Adipose tissue (tissue), 3 donors: ENCODE results near the gene USP17L13. TPM values are rescaled to one million over a fixed set of nuclear protein-coding genes. Genes with fewer than 3 reads are reported as not detected.

Source experiments
- polyA plus RNA-seq, 3 donors: library from polyadenylated mRNA; stranded (reverse); fragments of 200-250 nt; gene quantifications; one replicate each; pipeline ENCODE4 v1.2.3, GENCODE V29; 2013
- donor health status: healthy with polysubstance abuse.
- donor health status: Bipolar disorder and iron deficiency.
- donor health status: healthy.

The USP17L13 gene
- polyA plus RNA-seq, 3 donors: not detected

Other genes with a start within 250 kb of the USP17L13 start
- gene FAM90A26, start 54.5 kb upstream of the USP17L13 start, polyA plus RNA-seq: not detected
- gene USP17L10, start 14.2 kb upstream of the USP17L13 start, polyA plus RNA-seq: not detected
- gene USP17L11, start 9.5 kb upstream of the USP17L13 start, polyA plus RNA-seq: not detected
- not detected for gene USP17L12, start 4.7 kb upstream of the USP17L13 start, polyA plus RNA-seq
- not detected for gene USP17L15, start 9.5 kb downstream of the USP17L13 start, polyA plus RNA-seq
- gene USP17L17, start 19.0 kb downstream of the USP17L13 start, polyA plus RNA-seq: not detected
- gene USP17L18, start 23.7 kb downstream of the USP17L13 start, polyA plus RNA-seq: not detected
- not detected for gene USP17L19, start 28.5 kb downstream of the USP17L13 start, polyA plus RNA-seq
- not detected for gene USP17L20, start 33.2 kb downstream of the USP17L13 start, polyA plus RNA-seq
- gene USP17L21, start 38.0 kb downstream of the USP17L13 start, polyA plus RNA-seq: not detected
- gene USP17L22, start 42.7 kb downstream of the USP17L13 start, polyA plus RNA-seq: not detected
- gene USP17L24, start 100.3 kb downstream of the USP17L13 start, polyA plus RNA-seq: not detected
- not detected for gene USP17L25, start 105.0 kb downstream of the USP17L13 start, polyA plus RNA-seq
- gene USP17L26, start 109.8 kb downstream of the USP17L13 start, polyA plus RNA-seq: not detected
- not detected for gene USP17L5, start 114.5 kb downstream of the USP17L13 start, polyA plus RNA-seq
- not detected for gene USP17L27, start 119.3 kb downstream of the USP17L13 start, polyA plus RNA-seq
- not detected for gene USP17L28, start 124.0 kb downstream of the USP17L13 start, polyA plus RNA-seq
- not detected for gene USP17L29, start 128.7 kb downstream of the USP17L13 start, polyA plus RNA-seq
- gene USP17L30, start 138.2 kb downstream of the USP17L13 start, polyA plus RNA-seq: not detected
- not detected for gene DEFB131A, start 219.5 kb downstream of the USP17L13 start, polyA plus RNA-seq